ENCODE measurements around the gene SLC41A1. TPM values are rescaled to one million over a fixed set of nuclear protein-coding genes. Genes with fewer than 3 reads are reported as not detected.

SLC41A1 gene
- total RNA-seq, 1 experiment from 2014 or later = 17.2 TPM

DNA sequence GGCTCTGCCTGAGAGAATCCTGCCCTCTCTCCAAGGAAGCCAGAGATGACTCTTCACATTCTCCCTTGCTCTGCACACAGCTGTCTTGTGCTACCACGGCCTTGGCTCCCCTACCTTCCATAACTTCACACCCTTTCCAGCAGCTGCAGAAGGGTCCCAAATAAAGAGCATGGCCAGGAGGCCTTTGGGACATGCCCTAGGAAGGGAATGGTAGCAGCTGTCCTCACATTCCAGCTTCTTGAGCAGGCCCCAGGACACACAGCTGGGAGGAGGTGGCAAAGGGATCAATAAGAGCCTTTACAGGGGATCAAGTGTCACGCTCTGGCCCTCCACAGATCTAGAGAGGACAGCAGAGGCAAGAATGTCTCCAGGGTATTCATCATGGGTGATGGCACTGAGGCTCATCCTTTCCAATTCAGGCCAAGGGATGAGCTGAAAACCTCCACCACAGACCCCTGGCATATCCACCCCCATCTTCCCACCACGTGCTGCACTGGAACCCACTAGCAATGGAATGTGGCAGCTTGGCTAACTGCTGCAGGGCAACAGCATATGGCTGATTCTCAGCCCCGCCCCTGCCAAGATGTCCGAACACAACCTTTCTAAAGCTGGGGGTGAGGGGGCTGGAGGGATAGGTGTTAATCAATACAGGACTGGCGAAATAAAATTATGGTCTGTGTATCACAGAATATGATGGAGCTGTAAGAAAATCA is 19.9 kb downstream of the SLC41A1 start:
- Histone ChIP-seq H3K9me3 (ENCODE audit: low read length) (no peaks in the 10 kb centered on the region), H3K79me2 (ENCODE audit: low read length) (no peaks in the 10 kb centered on the region), H3K4me2 (ENCODE audit: low read length) (no peak overlapping the region), H3F3A (ENCODE audit: low read length, unreplicated experiment) (no peaks in the 10 kb centered on the region), H3K9me2 (replicated peaks; ENCODE audit: low read length) (no peaks in the 10 kb centered on the region), H3K4me1 (ENCODE audit: insufficient read depth, low read length) (no peaks in the 10 kb centered on the region), H4K20me1 (ENCODE audit: low read length) (no peaks in the 10 kb centered on the region), H3K4me3 (ENCODE audit: low read length) (no peak overlapping the region), H2AFZ (ENCODE audit: low read length) (no peak overlapping the region), H3K36me3 (ENCODE audit: low read depth, low read length) (peaks cover 14% of the 10 kb centered on the region), H3K9ac (ENCODE audit: low read length) (no peak overlapping the region), H3K27ac (ENCODE audit: low read length) (no peak overlapping the region), H3K27me3 (ENCODE audit: low read length) (no peaks in the 10 kb centered on the region)
- TF ChIP-seq EZH2 (IDR thresholded peaks at IDR 0.05; ENCODE audit: low read length, unreplicated experiment) = no peak
- TF ChIP-seq, protein P1, sequence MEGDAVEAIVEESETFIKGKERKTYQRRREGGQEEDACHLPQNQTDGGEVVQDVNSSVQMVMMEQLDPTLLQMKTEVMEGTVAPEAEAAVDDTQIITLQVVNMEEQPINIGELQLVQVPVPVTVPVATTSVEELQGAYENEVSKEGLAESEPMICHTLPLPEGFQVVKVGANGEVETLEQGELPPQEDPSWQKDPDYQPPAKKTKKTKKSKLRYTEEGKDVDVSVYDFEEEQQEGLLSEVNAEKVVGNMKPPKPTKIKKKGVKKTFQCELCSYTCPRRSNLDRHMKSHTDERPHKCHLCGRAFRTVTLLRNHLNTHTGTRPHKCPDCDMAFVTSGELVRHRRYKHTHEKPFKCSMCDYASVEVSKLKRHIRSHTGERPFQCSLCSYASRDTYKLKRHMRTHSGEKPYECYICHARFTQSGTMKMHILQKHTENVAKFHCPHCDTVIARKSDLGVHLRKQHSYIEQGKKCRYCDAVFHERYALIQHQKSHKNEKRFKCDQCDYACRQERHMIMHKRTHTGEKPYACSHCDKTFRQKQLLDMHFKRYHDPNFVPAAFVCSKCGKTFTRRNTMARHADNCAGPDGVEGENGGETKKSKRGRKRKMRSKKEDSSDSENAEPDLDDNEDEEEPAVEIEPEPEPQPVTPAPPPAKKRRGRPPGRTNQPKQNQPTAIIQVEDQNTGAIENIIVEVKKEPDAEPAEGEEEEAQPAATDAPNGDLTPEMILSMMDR (conservative IDR thresholded peaks at IDR 0.05; ENCODE audit: low read depth, low read length) = no peak
- no peak for TF ChIP-seq EZH2phosphoT487 (IDR thresholded peaks at IDR 0.05; ENCODE audit: borderline replicate concordance, low read length)
- BruUV-seq (replicated peaks) = no TSS peak
- POLR2A ChIA-PET (ENCODE audit: unreplicated experiment) = no interaction called here
- CTCF ChIA-PET = interaction anchor here (0.9 to 3.1 kb wide), 2 partner anchors 176 to 184 kb away, joined by 4 to 48 read pairs; no protein-coding TSS in a partner anchor
- intact Hi-C loops (cut with micrococcal nuclease) = no loop called here
- ATAC-seq (no peak), DNase-seq (no peak)

DNA sequence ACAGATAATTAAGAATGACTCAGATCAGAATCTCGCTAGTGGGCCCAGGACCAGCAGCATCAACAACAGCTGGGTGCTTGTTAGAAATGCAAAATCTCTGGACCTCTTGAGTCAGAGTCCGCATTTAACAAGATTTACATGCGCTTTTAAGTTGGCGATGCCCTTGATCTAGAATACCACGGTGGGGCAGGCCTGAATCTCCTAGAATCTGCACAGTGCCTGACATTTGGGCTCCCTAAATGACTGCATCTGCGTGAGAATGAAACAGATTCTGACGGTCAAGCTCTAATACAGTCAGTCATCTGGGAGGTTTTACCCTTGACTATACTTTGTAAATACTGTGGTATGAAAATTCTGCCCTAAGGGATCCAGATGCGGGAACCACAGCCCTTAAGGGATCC is 20.5 kb downstream of the SLC41A1 start:
- TF ChIP-seq EZH2phosphoT487 (IDR thresholded peaks at IDR 0.05; ENCODE audit: borderline replicate concordance, low read length) (no peak), EZH2 (IDR thresholded peaks at IDR 0.05; ENCODE audit: low read length, unreplicated experiment) (no peak)
- TF ChIP-seq, protein P1 (conservative IDR thresholded peaks at IDR 0.05; ENCODE audit: low read depth, low read length) = no peak
- ATAC-seq = no peak
- H3K4me3 ChIP-seq (ENCODE audit: low read length) = no peak overlapping the region
- no peaks in the 10 kb centered on the region for H3K9me2 ChIP-seq (replicated peaks; ENCODE audit: low read length)
- H3K27ac ChIP-seq (ENCODE audit: low read length) = no peak overlapping the region
- H3K9me3 ChIP-seq (ENCODE audit: low read length) = no peaks in the 10 kb centered on the region
- CTCF ChIA-PET = interaction anchor here (0.6 to 3.1 kb wide), 6 partner anchors 67 to 185 kb away, joined by 3 to 48 read pairs (median 4); no protein-coding TSS in a partner anchor
- no peaks in the 10 kb centered on the region for H3K79me2 ChIP-seq (ENCODE audit: low read length)
- peaks cover 8% of the 10 kb centered on the region; the same call in 1 of the 2 replicates for H3K36me3 ChIP-seq (ENCODE audit: low read depth, low read length)
- intact Hi-C loops (cut with micrococcal nuclease) = no loop called here
- DNase-seq = no peak
- POLR2A ChIA-PET (ENCODE audit: unreplicated experiment) = no interaction called here
- BruUV-seq (replicated peaks) = no TSS peak
- H4K20me1 ChIP-seq (ENCODE audit: low read length) = no peaks in the 10 kb centered on the region
- H3K9ac ChIP-seq (ENCODE audit: low read length) = no peak overlapping the region
- no peaks in the 10 kb centered on the region for H3K27me3 ChIP-seq (ENCODE audit: low read length)
- H3K4me2 ChIP-seq (ENCODE audit: low read length) = no peak overlapping the region
- H2AFZ ChIP-seq (ENCODE audit: low read length) = no peak overlapping the region
- no peaks in the 10 kb centered on the region for H3K4me1 ChIP-seq (ENCODE audit: insufficient read depth, low read length)
- H3F3A ChIP-seq (ENCODE audit: low read length, unreplicated experiment) = no peaks in the 10 kb centered on the region
